Tibial nerve (tissue), 4 donors: ENCODE measurements around the gene VSTM4. TPM values are rescaled to one million over a fixed set of nuclear protein-coding genes. Genes with fewer than 3 reads are reported as not detected.

Source experiments
- DNase-seq, 2 donors: peaks; one replicate each; pipeline ENCODE4 v3.0.0-alpha.2; 2019; ENCODE audit warnings: low spot score in 2 of 2
- H3K27ac ChIP-seq, 4 donors: fragments of 200-600 bp; sonication (generic) in 3 of 4; one replicate each; pipeline ENCODE4 v1.5.1; 2017 to 2019; ENCODE audit warnings: mild to moderate bottlenecking in 1 of 4
- H3K27me3 ChIP-seq, 2 donors: fragments of 200-600 bp; sonication (generic) in 1 of 2; one replicate each; pipeline versions ENCODE4 v1.5.1 to v1.6.0; 2017 to 2019
- H3K36me3 ChIP-seq, 3 donors: fragments of 200-600 bp; sonication (generic); one replicate each; pipeline ENCODE4 v1.5.1; 2018 to 2019
- H3K4me1 ChIP-seq, 4 donors: fragments of 200-600 bp; sonication (generic) in 3 of 4; one replicate each; pipeline ENCODE4 v1.5.1; 2017 to 2019
- H3K4me3 ChIP-seq, 4 donors: fragments of 200-600 bp; sonication (generic) in 3 of 4; one replicate each; pipeline ENCODE4 v1.5.1; 2017 to 2019; ENCODE audit warnings: mild to moderate bottlenecking in 1 of 4, moderate library complexity in 1 of 4
- H3K9me3 ChIP-seq, 4 donors: fragments of 200-600 bp; sonication (generic) in 3 of 4; one replicate each; pipeline ENCODE4 v1.5.1; 2017 to 2019
- EP300 ChIP-seq, 2 donors: sonication (generic); formaldehyde crosslinking; IDR thresholded peaks; one replicate each; pipeline ENCODE4 v1.6.1; 2017; ENCODE audit warnings: antibody characterized with exemption in 2 of 2, mild to moderate bottlenecking in 1 of 2
- POLR2A ChIP-seq, 2 donors: fragments of 450-650 bp; IDR thresholded peaks; one replicate each; pipeline ENCODE4 v1.6.1; 2017; ENCODE audit warnings: antibody characterized with exemption in 2 of 2, mild to moderate bottlenecking in 2 of 2, moderate library complexity in 2 of 2
- WGBS, 2 donors: methylation state at CpG; one replicate each; pipeline ENCODE4 v1.1.5; 2018; 5-methylcytosine and 5-hydroxymethylcytosine counted together
- total RNA-seq, 4 donors: library from RNA; depleted of rRNA; stranded (reverse); fragments of >200 nt; gene quantifications; one replicate each; pipeline ENCODE4 v1.1.0, GENCODE V29; 2016
- TF ChIP-seq, protein P1 (sequence below), 5 experiments: fragments of 200-600 bp in 3 of 5; fragments of 450-650 bp in 2 of 5; sonication (generic) in 3 of 5; IDR thresholded peaks; one replicate each; pipeline ENCODE4 v1.5.1; 2016 to 2019; ENCODE audit warnings: antibody characterized with exemption in 5 of 5, mild to moderate bottlenecking in 3 of 5, moderate library complexity in 2 of 5

Gene VSTM4
- total RNA-seq, 4 donors from 2014 or later, result 9.8 to 18.2 (median 12.8) TPM

DNA sequence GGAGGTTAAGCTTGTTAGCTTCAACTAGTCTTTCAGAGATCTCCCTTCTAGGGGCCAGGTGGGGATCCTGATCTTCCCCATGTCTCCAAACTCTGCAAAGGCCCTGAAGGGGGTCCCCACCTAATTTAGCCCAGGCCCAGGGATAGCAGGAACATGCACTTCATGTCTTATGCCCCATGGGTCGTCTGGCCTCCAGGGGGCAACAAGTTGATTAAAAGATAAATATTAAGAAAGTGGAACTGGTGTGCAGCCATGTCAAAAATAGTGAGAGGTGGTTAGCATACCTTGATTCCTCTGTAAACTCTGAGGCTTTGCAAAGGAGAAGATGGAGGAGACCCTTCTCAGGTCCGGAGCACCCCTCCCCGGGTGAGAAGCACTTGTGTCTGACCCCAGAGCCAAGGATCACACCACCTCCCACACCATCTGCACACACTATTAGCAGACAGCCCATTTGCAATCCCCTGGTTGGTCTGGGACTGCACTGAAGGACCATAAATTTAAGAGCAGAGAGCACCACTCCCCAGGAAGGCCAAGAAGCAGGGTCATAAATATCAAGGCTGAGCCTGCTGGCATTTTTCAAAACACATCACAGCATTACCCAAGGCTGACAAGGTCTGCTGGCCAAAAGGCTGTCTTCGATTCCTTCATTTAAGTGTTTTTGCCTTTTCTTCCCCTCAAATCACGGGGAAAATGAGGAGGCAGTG lies 131.5 kb downstream of the VSTM4 start:
- Histone ChIP-seq H3K9me3 (no peaks in the 10 kb centered on the region), H3K4me1 (peaks cover 0 to 4% (median 0%) of the 10 kb centered on the region in 4 donors), H3K27me3 (no peaks in the 10 kb centered on the region), H3K27ac (no peak overlapping the region), H3K36me3 (no peaks in the 10 kb centered on the region), H3K4me3 (no peak overlapping the region)
- TF ChIP-seq, protein P1, sequence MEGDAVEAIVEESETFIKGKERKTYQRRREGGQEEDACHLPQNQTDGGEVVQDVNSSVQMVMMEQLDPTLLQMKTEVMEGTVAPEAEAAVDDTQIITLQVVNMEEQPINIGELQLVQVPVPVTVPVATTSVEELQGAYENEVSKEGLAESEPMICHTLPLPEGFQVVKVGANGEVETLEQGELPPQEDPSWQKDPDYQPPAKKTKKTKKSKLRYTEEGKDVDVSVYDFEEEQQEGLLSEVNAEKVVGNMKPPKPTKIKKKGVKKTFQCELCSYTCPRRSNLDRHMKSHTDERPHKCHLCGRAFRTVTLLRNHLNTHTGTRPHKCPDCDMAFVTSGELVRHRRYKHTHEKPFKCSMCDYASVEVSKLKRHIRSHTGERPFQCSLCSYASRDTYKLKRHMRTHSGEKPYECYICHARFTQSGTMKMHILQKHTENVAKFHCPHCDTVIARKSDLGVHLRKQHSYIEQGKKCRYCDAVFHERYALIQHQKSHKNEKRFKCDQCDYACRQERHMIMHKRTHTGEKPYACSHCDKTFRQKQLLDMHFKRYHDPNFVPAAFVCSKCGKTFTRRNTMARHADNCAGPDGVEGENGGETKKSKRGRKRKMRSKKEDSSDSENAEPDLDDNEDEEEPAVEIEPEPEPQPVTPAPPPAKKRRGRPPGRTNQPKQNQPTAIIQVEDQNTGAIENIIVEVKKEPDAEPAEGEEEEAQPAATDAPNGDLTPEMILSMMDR (IDR thresholded peaks at IDR 0.05), result no peak
- no peak for TF ChIP-seq EP300 (IDR thresholded peaks at IDR 0.05)
- WGBS, 2 donors, result 62% methylated on average over 5 of the region's 5 CpGs
- DNase-seq, result no peak

DNA sequence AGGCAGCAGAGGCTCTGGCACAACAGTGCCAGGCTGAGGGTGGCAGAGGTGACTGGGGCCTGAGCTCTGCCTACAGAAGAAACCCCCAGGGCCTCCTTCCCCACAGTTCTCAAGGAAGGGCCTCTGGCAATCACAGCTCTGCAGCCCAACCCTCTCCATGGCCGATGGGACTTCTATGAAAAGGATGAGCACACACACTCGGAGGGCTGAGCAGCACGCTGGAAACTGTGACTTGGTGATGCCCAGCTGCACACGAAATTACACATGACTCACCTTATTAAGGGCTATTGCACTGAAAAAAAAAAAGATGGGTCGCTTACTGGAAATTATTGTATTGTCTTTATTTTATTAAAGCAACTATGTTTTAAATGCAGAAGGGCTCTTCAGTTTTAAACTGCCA lies 132.7 kb downstream of the VSTM4 start:
- WGBS, 2 donors, result 86 to 87% methylated on average over 5 of the region's 5 CpGs
- Histone ChIP-seq H3K9me3 (no peaks in the 10 kb centered on the region), H3K4me3 (no peak overlapping the region), H3K4me1 (peaks cover 0 to 4% (median 0%) of the 10 kb centered on the region in 4 donors), H3K27me3 (no peaks in the 10 kb centered on the region), H3K36me3 (no peaks in the 10 kb centered on the region), H3K27ac (no peak overlapping the region)
- no peak for DNase-seq
- no peak for TF ChIP-seq POLR2A (IDR thresholded peaks at IDR 0.05)
- no peak for TF ChIP-seq EP300 (IDR thresholded peaks at IDR 0.05)
- TF ChIP-seq, protein P1 (IDR thresholded peaks at IDR 0.05), result no peak

DNA sequence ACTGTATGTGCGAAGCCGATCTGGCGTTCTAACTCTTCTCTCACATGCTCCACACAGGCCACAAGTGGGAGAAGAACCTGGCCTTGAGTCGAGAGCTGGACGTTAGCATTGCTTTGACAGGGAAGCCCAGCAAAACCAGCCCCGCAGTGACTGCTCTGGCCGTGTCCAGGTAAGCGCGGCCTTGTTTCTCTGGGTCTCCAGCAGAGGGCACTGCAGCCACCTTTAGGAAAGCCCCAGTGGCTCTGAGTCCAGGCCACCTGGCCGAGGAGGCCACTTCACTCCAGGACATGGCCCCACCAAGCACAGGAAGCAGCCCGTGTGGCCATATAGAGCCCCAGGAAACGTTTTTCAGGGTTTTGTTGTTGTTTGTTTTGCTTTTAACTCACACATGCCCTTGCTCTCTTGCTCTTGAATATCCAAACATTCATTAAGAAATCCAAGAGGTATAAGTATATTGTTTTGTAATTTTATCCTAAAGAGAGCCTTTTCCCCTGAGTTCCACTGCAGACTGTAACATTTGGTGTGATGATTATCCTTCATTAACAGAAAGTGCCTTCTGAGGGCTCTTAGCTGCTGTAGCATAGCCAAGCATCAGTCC lies 133.9 kb downstream of the VSTM4 start:
- Histone ChIP-seq H3K4me1 (peaks cover 0 to 4% (median 0%) of the 10 kb centered on the region in 4 donors), H3K9me3 (no peaks in the 10 kb centered on the region), H3K27me3 (no peaks in the 10 kb centered on the region), H3K4me3 (no peak overlapping the region), H3K36me3 (no peaks in the 10 kb centered on the region), H3K27ac (no peak overlapping the region)
- peak; percentile 21 to 43 for DNase-seq
- no peak for TF ChIP-seq POLR2A (IDR thresholded peaks at IDR 0.05)
- no peak for TF ChIP-seq EP300 (IDR thresholded peaks at IDR 0.05)
- TF ChIP-seq, protein P1 (IDR thresholded peaks at IDR 0.05), result peak; percentile 57 to 81 (median 67)
- 37 to 40% methylated on average over 12 of the region's 12 CpGs for WGBS, 2 donors

DNA sequence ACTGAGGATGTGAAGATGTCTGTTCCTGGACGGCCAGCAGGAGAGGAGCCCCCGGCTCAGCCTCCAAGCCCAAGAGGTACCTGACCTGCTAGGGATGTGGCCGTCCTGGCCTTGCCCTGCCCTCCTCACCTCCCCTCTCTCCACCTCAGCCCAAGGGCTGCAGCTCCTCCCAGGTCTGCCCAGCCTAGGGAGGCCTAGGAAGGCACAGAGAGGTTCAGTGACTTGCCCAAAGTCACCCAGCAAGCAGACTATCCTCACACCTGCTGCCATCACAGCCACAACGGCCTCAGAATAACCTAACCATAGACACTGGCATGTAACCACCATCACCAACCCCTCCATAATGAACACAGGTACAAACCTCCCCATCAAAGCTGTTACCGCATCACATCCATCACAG lies 137.0 kb downstream of the VSTM4 start:
- no peak overlapping the region for H3K27ac ChIP-seq
- no peaks in the 10 kb centered on the region for H3K27me3 ChIP-seq
- no peaks in the 10 kb centered on the region for H3K36me3 ChIP-seq
- H3K9me3 ChIP-seq, result no peaks in the 10 kb centered on the region
- DNase-seq, result no peak
- 81 to 92% methylated on average over 4 to 5 of the region's 5 CpGs for WGBS, 2 donors
- H3K4me1 ChIP-seq, result peaks cover 0 to 4% (median 0%) of the 10 kb centered on the region in 4 donors
- TF ChIP-seq EP300 (IDR thresholded peaks at IDR 0.05) (no peak), POLR2A (IDR thresholded peaks at IDR 0.05) (no peak)
- TF ChIP-seq, protein P1 (IDR thresholded peaks at IDR 0.05), result no peak
- no peak overlapping the region for H3K4me3 ChIP-seq

DNA sequence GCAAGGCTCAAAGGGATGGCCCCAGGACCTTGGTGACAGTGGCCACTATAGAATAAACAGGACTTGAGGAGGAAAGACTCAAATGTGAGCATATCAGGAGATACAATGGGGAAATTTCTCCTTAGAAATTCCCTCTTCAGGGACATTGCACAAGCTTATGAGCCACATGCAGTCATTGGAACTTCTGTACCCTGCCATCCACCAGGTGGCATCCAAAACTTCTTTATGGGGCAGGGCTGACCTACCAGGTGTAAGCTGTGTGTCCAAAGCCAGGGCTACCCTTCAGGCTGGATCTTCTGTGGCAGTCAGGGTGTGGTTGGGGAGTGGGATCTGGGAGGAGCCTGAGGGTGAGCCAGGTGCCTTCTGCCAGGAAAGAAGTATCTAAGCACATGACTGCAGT lies 139.1 kb downstream of the VSTM4 start:
- TF ChIP-seq EP300 (IDR thresholded peaks at IDR 0.05) (no peak), POLR2A (IDR thresholded peaks at IDR 0.05) (no peak)
- TF ChIP-seq, protein P1 (IDR thresholded peaks at IDR 0.05), result no peak
- peaks cover 0 to under 1% (median 0%) of the 10 kb centered on the region in 4 donors for H3K4me1 ChIP-seq
- no peak overlapping the region for H3K27ac ChIP-seq
- no peak overlapping the region for H3K4me3 ChIP-seq
- DNase-seq, result no peak
- no peaks in the 10 kb centered on the region for H3K36me3 ChIP-seq
- H3K9me3 ChIP-seq, result peaks cover 0 to 3% (median 0%) of the 10 kb centered on the region in 4 donors
- no peaks in the 10 kb centered on the region for H3K27me3 ChIP-seq
